Upper lobe of left lung (tissue), 4 donors: ENCODE measurements around the gene PHF21A.

ENCODE experiments used
- POLR2AphosphoS5 ChIP-seq, 2 donors: sonication (generic); formaldehyde crosslinking; IDR thresholded peaks; one replicate each; pipeline ENCODE4 v1.5.1; 2017; ENCODE audit warnings: antibody characterized with exemption in 2 of 2
- TF ChIP-seq, protein P1 (sequence below), 6 experiments: fragments of 450-650 bp in 4 of 6; fragments of 200-600 bp in 2 of 6; sonication (generic) in 2 of 6; IDR thresholded peaks; one replicate each; pipeline ENCODE4 v1.5.1; 2016 to 2019; ENCODE audit warnings: antibody characterized with exemption in 6 of 6

GRCh38 chr11:45900916-45901617, 220.2 kb downstream of the PHF21A start:
- no peak for TF ChIP-seq POLR2AphosphoS5 (IDR thresholded peaks at IDR 0.05)
- TF ChIP-seq, protein P1, sequence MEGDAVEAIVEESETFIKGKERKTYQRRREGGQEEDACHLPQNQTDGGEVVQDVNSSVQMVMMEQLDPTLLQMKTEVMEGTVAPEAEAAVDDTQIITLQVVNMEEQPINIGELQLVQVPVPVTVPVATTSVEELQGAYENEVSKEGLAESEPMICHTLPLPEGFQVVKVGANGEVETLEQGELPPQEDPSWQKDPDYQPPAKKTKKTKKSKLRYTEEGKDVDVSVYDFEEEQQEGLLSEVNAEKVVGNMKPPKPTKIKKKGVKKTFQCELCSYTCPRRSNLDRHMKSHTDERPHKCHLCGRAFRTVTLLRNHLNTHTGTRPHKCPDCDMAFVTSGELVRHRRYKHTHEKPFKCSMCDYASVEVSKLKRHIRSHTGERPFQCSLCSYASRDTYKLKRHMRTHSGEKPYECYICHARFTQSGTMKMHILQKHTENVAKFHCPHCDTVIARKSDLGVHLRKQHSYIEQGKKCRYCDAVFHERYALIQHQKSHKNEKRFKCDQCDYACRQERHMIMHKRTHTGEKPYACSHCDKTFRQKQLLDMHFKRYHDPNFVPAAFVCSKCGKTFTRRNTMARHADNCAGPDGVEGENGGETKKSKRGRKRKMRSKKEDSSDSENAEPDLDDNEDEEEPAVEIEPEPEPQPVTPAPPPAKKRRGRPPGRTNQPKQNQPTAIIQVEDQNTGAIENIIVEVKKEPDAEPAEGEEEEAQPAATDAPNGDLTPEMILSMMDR (IDR thresholded peaks at IDR 0.05), result no peak
